ENCODE results near the gene PAQR6.
A peak's percentile ranks its signal among the peaks of the same experiment; 100 is the strongest.

The PAQR6 gene, protein sequence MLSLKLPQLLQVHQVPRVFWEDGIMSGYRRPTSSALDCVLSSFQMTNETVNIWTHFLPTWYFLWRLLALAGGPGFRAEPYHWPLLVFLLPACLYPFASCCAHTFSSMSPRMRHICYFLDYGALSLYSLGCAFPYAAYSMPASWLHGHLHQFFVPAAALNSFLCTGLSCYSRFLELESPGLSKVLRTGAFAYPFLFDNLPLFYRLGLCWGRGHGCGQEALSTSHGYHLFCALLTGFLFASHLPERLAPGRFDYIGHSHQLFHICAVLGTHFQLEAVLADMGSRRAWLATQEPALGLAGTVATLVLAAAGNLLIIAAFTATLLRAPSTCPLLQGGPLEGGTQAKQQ

DNA sequence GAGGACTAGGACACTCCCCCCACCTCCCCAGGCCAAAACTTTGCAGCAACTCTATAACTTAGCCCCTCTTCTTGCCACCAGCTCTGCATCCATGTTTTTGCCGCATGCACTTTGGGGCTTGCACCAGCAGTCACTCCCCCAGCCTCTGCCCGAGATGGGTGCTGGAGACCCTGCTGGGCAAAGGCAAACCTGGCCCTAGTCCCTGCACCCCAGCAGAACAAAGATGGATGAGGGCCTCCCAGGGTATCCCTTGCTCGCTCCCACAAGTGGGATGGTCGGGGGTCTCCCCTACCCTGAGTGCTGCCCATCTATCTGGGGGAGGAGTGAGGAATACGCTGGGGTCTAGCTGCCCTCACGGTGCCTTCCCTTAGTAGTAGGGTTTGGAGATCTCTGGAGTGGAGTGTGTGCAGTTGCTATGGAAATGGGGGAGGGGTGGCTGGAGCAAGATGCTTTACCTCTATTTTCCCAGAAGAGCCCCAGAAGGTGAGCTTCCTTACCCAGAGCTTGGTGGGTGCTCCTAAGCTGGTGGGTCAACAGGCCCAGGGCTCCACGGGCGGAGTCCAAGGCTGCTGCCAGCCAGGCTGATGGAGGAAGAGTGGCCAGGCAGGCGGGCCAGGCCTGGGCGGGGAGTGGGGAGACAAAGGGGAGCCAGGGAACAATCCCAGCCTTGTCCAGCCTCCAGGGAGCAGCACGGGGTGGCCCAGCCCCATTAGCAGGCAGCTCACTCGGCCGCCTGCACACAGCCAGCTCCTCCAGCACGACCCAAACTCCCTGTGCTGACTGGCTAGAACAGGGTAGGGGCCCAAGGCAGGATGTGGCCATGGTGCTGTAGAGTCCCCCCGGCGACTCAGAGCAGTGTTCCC, at the start of gene PAQR6:
TSS of gene PAQR6 (minus strand) at position 597 of the 863 bp plus-strand sequence. CDS start 1,325 bp downstream, outside the sequence.
- TF ChIP-seq, protein P1, sequence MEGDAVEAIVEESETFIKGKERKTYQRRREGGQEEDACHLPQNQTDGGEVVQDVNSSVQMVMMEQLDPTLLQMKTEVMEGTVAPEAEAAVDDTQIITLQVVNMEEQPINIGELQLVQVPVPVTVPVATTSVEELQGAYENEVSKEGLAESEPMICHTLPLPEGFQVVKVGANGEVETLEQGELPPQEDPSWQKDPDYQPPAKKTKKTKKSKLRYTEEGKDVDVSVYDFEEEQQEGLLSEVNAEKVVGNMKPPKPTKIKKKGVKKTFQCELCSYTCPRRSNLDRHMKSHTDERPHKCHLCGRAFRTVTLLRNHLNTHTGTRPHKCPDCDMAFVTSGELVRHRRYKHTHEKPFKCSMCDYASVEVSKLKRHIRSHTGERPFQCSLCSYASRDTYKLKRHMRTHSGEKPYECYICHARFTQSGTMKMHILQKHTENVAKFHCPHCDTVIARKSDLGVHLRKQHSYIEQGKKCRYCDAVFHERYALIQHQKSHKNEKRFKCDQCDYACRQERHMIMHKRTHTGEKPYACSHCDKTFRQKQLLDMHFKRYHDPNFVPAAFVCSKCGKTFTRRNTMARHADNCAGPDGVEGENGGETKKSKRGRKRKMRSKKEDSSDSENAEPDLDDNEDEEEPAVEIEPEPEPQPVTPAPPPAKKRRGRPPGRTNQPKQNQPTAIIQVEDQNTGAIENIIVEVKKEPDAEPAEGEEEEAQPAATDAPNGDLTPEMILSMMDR (conservative IDR thresholded peaks at IDR 0.05; ENCODE audit: low read depth), result no peak
- ChIA-PET POLR2A (ENCODE audit: low non-redundant PET) (no interaction called here), CTCF (no interaction called here)
- DNase-seq (ENCODE audit: low spot score), result no peak
- peak within 1 kb of the TSS; percentile 82 for H3K27ac ChIP-seq

DNA sequence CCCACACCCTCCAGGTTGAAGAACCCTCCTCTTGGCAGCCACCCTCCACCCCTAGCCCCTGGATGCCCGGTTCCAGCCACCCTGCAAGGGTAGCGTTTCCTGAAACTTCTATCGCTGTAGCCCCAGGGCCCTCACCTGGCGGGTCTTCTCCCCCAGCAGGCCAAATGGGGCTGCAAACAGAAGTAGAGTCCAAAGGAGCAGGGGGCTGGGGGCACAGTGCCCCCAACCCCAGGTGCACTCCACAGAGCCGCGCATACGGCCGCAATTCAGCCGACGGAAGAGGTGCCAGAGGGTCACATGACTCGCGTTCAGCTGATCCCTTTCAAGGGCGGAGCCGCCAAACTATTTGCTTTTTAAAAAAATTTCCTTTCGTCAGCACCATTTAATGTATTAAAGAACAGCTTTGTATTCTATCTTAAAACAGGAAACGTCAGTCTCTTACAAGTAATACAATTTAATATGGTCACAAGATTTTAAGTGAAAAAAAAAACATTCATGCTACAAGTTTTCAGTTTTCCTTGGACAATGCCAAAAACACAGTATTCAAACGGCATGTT, 47.6 kb upstream of the PAQR6 start, which contains the start of gene GLMP:
TSS of gene GLMP (minus strand) at position 289 of the 557 bp plus-strand sequence. CDS start at position 255, 34 bp downstream.
- CTCF ChIA-PET, result interaction anchor here (0.6 to 0.7 kb wide), 2 partner anchors 9 to 11 kb away, joined by 3 to 7 read pairs; no protein-coding TSS in a partner anchor
- POLR2A ChIA-PET (ENCODE audit: low non-redundant PET), result no interaction called here
- H3K27ac ChIP-seq, result peak within 1 kb of the TSS; percentile 52
- peak; percentile 57 for DNase-seq (ENCODE audit: low spot score)
- TF ChIP-seq, protein P1 (conservative IDR thresholded peaks at IDR 0.05; ENCODE audit: low read depth), result no peak

DNA sequence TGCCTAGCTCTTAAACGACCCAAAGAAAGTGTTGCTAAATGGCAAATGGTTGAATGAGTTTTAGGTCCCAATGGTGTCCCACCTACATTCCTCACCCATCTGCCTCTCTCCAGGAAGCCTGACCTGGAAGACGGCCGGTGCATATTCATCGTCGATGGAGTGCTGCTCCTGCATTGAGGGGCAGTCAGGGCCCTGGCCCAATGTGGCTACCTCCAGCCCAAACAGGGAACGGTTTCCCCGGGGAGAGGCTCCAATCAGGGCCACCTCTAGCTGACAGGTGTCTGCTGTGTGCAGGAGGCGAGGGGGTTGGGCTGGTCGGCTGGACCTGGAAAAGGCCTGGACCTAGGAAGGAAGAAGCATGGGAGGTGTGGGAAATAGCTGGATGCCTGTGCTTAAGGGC, 46.0 kb upstream of the PAQR6 start:
- ChIA-PET CTCF (no interaction called here), POLR2A (ENCODE audit: low non-redundant PET) (no interaction called here)
- H3K27ac ChIP-seq, result peak overlapping the region; percentile 58; the same call in 1 of the 2 replicates
- TF ChIP-seq, protein P1 (conservative IDR thresholded peaks at IDR 0.05; ENCODE audit: low read depth), result no peak
- DNase-seq (ENCODE audit: low spot score), result no peak

DNA sequence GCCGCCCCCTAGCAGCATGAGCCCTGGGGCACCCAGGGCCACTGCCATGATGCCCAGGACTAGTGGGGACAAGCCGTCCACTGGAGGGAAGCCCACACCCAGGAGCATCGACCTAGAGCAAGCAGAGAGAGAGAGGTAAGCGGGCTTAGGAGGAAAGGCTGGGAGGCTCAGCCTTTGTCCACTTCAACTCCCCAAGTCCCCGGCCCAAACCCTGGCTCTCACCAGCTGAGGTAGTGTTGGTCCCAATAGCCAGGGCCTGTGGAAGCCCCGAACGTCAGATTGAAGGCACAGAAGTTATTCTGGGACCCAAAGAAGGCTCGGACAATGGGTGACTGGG, 45.2 kb upstream of the PAQR6 start:
- DNase-seq (ENCODE audit: low spot score), result no peak
- ChIA-PET POLR2A (ENCODE audit: low non-redundant PET) (no interaction called here), CTCF (no interaction called here)
- TF ChIP-seq, protein P1 (conservative IDR thresholded peaks at IDR 0.05; ENCODE audit: low read depth), result no peak
- H3K27ac ChIP-seq, result peak overlapping the region; percentile 58

DNA sequence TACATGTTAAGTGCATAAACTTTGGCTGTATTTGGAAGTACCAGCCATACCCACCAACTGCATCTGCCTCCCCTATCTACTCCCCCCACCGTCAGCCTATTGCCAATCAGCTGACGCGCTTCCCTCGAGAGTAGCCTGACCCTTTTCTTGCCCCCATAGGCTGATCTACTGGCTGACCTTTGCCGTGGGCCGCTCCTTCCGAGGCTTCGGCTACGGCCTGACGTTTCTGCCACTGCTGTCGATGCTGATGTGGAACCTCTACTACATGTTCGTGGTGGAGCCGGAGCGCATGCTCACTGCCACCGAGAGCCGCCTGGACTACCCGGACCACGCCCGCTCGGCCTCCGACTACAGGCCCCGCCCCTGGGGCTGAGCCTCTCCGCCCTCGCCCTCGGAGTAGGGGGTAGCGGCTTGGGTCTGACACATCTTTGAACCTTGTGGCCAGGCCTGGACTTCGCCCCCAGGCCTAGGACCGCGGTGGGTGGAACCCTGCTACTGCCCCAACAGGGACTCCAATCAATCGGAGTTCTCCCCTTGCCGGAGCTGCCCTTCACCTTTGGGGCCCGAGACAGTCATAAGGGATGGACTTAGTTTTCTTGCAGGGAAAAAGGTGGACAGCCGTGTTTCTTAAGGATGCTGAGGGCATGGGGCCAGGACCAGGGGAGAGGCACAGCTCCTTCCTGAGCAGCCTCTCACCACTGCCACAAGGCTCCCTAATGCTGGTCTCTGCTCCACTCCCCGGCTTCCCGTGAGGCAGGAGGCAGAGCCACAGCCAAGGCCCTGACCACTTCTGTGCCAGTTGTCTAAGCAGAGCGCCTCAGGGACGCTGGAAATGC, 43.6 kb upstream of the PAQR6 start:
- POLR2A ChIA-PET (ENCODE audit: low non-redundant PET), result no interaction called here
- TF ChIP-seq, protein P1 (conservative IDR thresholded peaks at IDR 0.05; ENCODE audit: low read depth), result no peak
- CTCF ChIA-PET, result no interaction called here
- peak overlapping the region; percentile 58 for H3K27ac ChIP-seq
- DNase-seq (ENCODE audit: low spot score), result no peak

All from RWPE1 (cell line).